ENCODE data around the gene IQSEC2.

Gene IQSEC2

DNA sequence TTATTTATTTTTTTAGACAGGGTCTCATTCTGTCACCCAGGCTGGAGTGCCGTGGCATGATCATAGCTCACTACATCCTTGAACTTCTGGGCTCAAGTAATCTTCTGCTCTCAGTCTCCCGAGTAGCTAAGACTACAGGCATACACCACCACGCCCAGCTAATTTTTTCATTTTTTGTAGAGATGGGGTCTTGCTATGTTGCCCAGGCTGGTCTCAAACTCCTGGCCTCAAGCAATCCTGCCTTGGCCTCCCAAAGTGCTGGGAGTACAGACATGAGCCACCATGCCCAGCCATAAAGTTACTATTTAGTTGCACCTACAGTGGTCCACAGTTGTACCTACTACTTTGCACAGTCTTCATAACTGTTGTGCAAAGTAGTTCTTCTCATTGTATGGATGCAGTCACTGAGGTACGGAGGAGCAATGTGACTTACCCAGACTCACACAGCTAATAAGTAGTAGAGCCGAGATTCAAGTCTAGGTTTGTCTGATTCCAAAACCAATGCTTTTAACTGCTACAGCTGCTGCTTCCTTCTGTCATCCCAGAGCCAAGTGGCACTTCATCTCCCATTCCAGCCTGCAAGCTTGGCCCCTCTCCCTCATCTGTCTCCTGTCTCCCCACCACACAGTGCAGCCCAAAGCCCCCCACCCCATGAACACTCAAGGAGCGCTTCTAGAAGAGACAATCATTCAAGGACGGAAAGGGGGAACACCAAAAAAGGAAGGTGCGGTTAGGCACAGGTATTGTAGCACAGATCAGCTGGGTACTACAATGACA, 24.0 kb upstream of the IQSEC2 start:
- DNase-seq = no peak

DNA sequence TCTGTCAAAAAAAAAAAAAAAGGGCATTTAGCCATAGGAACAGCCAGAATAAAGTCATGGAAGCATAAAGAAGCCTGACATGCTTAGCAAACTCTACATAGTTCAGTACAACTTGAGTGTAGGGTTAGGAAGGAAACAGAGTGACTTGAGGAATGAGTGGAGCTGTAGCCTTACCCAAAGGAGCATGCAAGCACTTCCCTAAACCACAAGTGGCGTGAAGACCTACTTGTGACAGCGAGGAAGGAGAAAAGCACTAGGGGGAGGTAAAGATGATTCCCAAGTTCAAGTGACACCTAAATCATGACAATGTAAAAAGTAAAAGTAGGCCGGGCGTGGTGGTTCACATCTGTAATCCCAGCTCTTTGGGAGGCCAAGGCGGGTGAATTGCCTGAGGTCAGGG, 21.8 kb upstream of the IQSEC2 start:
- DNase-seq = no peak

DNA sequence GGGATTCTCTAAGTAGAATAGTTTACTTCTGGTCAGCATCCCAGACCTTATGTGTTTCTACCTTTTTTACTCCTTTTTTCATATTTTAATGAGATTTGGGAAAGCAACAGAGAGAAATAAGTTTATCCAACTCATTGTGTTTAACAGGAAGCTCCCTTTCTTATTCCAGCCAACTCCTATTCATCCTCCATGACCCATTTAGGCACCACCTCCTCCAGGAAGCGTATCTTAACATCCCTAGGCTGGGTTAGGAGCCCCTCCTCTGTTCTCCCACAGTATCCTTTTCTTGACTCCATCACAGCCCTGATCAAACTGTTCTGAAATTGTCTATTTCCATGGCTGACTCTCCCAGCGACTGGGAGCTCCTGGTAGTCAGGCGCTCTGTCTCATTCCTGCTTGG, 18.8 kb upstream of the IQSEC2 start:
- no peak for DNase-seq

DNA sequence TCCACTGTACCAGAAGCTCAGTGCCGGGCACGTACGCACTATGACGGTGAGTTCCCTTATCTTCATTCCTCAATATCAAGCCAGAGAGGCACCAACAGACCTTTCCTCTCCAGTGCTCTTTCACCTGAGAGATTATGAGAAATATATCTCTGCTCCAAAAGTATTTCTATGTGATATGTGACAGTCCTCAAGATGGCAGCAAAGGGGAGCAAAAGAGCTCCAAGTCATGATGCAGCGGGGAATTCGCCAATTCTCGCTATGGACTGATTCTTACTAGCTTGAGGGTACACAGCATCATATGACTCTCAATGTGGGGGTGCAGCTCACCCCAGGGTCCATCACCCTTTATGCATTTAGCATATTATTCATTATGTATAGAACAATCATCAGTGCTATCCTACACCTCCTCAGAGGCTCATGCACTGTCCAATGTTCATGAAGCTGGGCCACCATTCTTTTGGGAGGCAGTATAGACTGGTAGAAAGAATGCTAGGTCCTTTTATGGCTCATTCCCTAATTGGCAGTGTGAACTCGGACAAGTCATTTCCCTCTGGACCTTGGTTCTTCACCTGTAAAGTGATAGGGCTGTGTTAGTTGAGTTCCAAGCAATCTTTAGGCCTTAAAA, 12.8 kb upstream of the IQSEC2 start:
- DNase-seq = no peak

DNA sequence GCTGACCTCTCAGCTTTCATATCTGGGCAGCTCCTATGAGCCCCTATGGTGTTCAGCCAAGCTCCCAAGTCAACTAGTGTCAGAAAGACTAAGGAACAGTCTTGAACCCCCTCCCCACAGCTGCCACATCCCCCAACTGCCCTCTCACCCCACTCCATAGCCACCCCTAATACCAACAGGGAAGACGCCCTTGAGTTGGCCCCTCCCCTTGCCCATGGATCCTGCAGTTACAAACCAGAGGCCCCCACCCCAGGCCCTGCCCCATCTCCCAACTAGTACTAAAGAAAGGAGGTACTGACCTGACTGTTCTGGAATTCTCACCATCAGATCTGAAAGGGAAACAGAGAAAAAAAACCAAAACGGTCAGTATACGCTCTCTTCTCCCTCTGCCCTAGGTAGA, 10.2 kb upstream of the IQSEC2 start:
- no peak for DNase-seq

DNA sequence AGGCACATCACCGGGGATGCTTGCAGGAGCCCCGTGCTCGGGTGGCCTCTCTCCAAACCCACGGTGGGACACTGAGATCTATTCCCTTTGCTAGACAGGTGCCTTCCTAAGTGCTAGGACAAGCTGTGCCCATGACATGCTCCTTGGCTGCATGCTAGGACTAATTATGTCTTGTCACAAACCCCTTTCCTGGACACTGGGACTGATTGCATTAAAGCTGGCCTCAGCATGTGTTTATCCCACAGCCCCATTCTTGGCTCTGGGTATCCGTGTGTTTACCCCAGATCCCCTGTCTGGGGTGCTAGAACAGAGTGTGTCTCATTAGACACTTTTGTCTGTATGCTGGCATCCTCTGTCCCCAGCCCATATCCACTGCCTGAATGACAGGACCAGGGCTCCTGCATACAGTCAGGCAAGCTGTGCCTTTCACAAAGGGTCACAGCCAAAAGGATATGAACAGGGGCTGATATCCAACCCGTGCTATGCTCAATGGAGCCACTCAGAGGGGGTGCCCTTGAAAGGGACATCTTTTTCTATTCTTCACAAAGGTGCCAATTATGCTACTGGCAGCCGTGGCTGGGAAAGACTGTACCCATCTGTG, 9.2 kb upstream of the IQSEC2 start:
- no peak for DNase-seq

DNA sequence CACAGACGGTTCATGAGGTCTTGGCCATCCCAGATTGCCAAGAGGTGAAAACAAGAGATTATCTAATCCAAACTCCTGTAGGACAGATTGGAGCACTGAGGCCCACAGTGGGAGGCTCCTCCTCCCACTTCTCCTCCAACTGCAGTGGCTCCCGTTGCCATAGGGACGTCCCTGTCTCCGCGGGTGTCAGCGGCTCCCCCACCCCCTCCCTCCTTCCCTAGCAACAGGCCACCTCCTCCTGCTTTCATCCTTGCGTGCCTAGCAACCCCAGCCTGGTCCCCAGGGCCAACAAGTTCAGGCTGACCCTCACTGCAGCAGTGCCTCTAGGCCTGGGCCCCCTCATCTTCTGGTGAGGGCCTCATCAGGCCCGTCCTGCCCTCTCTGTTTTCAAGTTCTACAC, 6.8 kb upstream of the IQSEC2 start:
- DNase-seq = no peak

DNA sequence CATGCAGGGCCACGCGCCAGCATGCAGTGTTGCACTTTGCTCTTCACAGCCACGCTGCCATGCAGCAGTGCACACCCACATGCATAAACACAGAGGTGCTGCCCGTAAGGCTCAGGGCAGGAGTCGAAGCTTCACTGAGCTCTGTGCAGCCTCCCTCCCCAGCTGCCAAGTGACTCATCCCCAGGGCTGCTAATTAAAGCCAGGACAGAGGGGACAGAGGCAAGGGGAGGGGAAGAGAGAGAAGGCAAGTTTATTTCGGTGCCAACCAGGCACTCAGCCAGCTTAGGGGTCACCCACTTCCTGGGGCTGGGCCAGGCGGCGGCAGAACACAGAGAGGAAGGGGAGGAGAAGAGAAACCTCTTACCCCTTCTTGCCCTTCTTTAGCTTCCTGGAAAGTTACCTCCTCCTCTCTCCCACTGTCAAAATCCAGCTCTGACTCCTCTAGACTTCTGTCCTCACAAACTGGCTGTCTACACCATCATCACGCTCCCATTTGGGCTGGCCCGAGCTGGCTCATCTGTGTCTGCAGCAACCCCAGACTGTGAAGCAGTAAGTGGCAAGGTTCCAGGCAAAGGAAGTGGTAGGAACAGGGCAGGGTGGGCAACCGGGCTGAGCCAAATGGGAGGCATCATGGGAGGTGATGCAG, 6.2 kb upstream of the IQSEC2 start:
- peak; percentile 75 for DNase-seq

DNA sequence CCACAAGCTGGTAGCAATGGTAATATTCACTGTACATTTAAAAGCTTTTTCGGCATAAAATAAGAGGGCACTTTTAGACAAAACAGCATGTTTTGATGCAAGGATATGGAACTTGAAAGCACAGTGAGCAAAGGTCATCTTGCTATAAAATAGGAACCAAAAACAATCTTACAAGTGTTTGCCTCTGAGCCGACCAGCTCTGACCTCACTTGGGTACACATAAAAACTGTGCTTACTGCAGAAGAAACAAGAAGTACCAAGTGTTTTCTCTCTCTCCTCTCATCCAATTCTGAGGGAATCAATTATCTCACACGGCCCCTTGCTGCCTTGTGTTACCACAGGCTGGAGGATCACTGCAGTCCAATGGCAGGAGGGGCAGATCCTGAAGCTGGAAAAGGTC, 4.8 kb upstream of the IQSEC2 start:
- DNase-seq = no peak

DNA sequence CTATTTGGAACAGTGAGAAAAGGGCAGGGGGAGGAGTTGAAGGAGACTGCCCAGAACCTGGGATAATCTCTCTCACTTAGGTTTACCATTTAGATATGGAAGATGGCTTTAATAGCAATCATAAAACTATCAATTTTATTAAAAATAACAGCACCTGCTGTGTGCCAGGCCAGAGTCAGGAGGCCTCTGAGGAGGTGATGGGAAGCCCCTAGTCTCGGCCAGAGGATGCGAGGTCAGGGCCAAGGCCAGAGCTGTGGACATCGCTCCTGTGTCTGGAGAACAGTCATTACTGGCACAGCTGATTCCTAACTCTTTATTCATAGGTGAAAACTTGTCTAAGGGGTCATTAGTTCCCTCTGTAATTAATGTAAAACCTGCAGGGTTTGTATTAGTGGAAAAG, 4.2 kb upstream of the IQSEC2 start:
- DNase-seq = no peak

DNA sequence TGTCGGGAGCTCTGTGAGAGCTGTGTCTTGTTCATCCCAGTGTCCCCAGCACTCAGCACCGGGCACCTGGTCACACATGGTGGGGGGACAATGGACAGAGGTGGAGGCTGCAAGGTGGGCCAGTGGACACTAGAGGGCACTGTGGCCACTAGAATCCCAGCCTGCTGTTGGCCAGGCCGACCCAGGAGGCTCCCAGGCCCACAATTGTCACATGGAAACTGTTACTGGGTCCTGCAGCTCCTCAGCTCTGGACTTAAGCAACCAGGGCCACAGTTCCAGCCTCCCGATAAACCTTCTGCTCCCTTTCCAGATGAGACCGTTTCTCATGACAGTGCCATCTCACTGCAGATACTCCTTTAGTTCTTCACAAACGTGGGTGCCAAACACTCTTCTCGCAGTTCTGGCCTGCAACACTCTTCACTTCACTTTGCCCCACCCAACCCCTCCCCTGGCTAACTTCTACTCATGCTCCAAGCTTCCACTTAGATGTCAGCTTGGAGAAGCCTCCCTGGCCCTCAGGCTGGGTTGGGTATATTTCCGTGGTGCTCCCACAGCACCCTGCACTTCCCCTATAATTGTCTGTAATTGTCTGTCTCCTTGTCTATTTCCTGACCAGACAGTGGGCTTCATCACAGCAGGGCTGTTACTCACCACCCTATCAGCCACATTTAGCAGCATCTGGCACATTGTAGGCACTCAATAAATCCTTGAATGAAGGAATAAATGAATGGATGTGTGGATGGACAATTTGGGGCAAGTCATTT, 3.5 kb upstream of the IQSEC2 start:
- DNase-seq = peak; percentile 34

DNA sequence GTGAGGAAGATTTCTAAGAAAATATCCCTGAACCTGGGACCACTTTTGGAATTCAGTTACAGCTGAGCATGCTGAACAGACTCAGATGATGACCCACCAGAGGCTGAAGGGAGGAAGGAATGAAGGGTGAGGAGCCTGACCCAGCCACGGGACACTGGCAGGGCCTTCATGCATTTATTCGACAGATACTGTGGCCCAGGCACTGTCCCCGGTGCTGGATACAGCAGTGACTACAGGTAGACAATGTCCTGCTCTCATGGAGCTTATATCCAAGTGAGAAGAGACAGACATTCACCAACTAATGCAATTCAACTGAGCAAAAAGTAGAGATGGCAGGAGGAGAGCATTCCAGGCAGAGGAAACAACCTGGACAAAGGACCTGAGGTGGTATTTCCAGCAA, 2.2 kb upstream of the IQSEC2 start:
- no peak for DNase-seq

DNA sequence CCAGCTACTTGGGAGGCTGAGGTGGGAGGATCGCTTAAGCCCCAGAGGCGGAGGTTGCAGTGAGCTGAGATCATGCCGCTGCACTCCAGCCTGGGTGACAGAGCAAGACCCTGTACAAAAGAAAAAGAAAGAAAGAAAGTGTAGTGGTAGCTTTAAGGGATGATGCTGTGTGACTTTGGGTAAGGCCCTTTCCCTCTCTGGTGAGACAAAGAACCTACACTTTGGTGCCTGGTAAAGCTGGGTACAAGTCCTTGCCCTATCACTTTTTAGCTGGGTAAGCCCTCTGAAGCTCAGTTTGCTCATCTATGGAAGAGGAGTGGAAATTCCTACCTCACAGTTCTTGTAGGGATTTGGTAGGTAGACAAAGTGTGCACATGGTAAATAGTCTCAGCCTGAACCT, 1.7 kb upstream of the IQSEC2 start:
- DNase-seq = no peak

DNA sequence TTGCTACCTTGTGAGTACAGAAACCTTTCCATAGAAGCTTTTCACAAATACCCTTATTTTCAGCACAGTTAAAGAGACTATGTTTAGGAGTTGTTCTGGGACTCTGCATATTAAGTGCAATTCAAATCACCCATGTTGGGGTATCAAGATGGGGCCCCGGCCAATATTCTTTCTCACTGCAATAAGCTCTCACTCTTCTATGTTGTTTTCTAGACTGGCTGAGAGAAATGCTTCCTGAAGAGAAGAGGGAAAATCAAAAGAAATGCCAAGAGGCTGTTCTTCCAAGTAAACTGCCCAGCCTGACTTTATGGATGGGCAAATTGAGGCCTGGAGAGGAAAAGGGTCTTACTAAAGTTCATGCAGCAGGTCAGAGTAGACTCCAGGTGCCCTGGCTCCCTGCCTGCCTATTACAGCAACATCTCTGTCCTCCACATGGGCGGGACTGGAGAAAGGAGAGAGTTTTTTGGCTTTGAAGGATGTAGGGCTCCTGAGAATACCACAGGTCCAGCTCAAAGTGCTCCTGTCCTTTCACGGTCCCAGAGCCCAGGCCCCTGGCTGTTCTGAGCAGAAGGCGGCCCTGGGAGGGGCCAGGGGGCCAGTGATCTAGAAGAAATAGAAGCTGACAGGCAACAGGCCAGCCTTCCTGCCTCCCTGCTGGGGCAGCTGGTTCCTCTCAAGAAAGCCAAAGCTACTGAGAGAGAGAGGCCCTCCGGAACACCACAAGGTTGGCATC, 745 bp upstream of the IQSEC2 start:
- no peak for DNase-seq

DNA sequence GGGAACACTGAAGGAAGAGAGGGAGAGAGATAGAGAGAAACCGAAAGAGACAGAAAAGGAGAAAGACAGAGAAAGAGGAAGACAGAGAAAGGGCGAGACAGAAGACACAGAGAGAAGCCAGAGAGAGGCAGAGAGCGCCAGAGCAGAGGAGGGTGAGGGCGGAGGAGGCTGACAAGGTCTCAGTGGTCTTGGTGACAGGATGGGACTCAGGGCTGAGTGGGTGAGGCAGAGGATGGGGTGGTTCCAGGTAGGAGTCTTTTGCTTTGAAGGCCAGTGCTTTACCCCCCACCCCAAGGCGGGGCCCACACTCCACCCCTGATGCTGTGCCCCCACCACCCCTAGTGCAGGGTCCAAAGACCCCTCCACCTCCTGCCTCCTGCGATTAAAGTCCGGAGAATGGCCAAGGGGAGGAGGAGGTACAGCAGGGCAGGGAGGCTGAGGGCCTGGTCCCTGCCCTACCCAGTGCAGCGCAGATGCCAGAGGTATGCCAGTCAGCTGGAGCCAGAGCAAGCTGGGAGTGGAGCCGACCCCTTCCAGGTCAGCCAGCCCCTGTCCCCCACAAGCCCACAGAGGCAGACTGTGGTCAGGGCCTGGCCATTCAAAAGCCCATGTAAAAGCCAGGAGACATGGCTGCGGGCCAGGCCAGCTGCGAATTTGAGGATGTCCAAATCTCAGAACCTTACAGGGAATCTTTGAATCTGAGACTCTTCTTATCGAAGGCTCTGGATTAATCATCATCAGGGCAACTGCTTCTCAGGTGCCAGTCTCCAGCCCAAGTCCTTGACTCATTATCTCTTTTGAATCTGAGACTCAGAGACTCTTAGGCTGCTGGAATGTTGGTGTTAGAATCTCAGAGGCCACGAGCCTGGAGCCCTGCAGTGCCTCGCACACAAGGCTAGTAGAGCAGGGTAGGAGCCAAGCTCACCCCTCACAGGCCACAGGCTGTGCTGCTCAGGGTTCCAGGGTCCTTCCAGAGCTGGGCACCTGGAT, 758 bp downstream of the IQSEC2 start:
- DNase-seq = peak; percentile 59

DNA sequence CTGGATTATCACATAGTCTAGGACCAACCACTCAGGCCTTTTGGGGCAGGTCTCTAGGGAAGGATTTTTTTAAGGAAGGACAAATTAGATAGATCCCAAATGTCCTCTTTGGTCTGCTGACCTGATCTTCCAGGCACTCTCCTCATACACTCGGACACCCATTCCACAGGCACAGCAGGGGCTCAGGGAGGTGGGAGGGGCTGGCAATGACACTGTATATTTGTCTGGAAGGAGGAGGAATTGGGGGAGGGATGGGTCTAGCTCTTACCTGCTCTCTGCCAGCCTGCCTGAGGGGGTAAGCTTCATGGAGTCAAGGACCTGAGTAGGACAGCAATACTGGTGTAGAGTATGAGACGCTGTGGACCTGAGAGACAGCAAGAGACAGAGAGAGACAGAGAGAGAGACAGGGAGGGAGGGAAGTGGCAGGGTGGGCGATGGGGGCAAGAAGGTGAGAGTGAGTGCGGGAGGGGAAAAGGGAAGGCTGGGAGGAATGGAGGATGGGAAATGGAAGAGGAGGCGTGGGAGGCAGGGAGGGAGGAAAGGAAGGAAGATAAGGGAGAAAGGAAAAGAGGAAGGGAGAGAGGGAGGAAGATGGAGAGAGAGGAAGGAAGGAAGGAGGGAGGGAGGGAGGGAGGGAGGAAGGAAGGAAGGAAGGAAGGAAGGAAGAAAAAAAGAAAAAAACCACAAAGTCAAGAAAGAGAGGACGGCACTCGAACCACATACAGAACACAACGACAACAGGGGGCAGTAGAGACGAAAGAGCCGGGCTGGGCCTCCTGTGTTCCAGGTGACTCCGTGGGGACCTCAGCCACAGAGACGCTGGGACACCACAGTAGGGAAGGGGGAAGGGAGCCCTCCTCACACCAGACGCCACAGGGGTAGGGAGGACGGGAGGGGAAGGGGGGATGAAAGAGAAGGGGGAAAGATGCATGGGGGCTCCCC, 1.8 kb downstream of the IQSEC2 start:
- no peak for DNase-seq

DNA sequence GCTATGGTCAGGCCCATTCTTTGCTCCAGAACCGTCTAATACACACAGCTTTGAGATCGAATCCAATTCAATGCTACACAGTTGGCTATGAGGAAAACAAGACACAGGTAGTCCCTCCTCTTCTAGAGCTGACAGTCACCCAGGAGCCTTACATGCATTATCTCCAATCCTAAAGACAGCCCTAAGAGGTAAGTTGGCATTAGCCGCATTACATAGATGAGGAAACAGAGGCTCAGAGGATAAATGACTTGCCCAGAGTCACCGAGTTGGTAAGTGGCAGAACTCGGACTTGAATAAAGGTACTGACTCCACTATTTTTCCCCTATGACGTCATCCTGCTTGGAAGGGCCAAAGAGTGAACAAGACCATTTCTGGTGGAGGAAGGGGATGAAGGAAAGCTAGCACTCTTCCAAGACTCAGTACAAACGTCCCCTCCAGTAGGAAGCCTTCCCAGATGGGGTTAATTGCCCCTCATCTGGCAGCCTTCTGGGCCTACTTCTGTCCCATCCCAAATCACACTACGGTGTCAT, 8.5 kb downstream of the IQSEC2 start:
- DNase-seq = no peak

DNA sequence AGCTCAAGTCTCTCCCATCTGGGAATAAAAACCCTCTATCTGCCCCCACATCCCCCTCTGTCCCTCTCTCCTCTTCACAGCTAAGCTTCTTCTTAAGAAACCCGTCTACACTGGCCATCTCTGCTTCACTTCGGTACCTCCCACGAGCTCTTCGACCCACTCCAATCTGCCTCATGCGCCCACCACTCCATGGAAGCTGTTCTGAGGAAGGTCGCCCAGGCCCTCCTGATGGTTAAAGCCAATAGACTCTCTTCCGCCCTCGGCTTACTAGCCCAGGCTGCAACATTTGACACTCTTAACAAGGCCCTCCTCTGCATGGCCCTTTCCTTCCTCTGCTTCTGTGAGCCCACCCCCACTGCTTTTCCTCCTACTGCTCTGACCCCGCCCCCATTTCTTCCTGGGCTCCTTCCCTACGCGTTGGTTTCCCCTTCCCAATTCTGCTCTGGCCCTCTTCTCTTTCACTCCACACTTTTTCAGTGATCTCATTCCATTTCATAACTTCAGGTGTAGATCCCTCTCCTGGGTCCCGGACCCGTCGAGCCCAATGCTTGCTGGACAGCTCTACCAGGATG, 11.8 kb downstream of the IQSEC2 start:
- DNase-seq = no peak

DNA sequence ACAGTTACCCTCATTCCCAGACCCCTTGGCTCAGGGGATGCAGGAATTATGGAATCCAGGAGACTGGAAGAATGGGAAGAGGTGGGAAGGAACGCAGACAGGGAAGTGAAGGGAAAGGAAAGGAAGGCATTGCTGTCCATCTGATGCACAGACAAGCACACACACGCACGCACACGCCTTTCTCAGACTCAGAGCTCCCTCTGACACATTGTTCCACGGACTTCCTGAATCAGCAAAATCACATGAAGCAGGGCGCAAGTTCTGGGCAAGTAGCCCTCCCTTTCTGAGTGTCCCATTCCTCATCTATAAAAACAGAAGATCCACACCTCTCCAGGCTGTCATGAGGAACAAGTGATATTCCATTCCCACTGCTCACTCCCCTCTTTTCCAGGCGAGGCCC, 13.2 kb downstream of the IQSEC2 start:
- DNase-seq = no peak

Measured in EL (cell line).